PC-3 (cell line): Measurements from ENCODE around the gene NUDT5. TPM values are rescaled to one million over a fixed set of nuclear protein-coding genes. Genes with fewer than 3 reads are reported as not detected.

Source experiments
- ATAC-seq: fragments of 200-7000 bp; cut with Tn5 transposase; 2 replicates; pipeline ENCODE4 v1.9.1; 2020; ENCODE audit warnings: mild to moderate bottlenecking, moderate library complexity
- BruUV-seq: library from RNA; stranded (reverse); fragments of 400-500 nt; replicated peaks from 2 replicates; lab custom pipeline; 2021; lab: Mats Ljungman, UMichigan
- CTCF ChIA-PET: fragments of 300-600 bp; sonication (Branson Sonifier 250); formaldehyde crosslinking; loops from one replicate; lab custom pipeline; 2022; ENCODE audit warnings: antibody characterized with exemption; lab: Charles Lee
- POLR2A ChIA-PET: fragments of 300-600 bp; sonication (Branson Sonifier 250); formaldehyde crosslinking; loops from one replicate; lab custom pipeline; 2022; ENCODE audit warnings: antibody characterized with exemption; ENCODE audit not compliant: unreplicated experiment; lab: Charles Lee
- DNase-seq: peaks from one replicate; pipeline ENCODE4 v3.0.0-alpha.2; 2015
- H2AFZ ChIP-seq: fragments of 300-600 bp; sonication (generic); 2 replicates; pipeline ENCODE4 v1.6.0; 2016; ENCODE audit warnings: antibody characterized with exemption, low read length
- H3F3A ChIP-seq: fragments of 300-600 bp; sonication (generic); one replicate; pipeline ENCODE4 v1.6.0; 2017; ENCODE audit warnings: antibody characterized with exemption, low read length, control low read depth, mild to moderate bottlenecking; ENCODE audit not compliant: unreplicated experiment
- H3K27ac ChIP-seq: fragments of 300-600 bp; sonication (generic); 2 replicates; pipeline ENCODE4 v1.5.1; 2016; ENCODE audit warnings: mild to moderate bottlenecking, low read length
- H3K27me3 ChIP-seq: fragments of 300-600 bp; sonication (generic); 2 replicates; pipeline ENCODE4 v1.6.1; 2016; ENCODE audit warnings: low read length, mixed read lengths
- H3K36me3 ChIP-seq: fragments of 300-600 bp; sonication (generic); 2 replicates; pipeline ENCODE4 v1.6.1; 2016; ENCODE audit warnings: low read depth, mixed run types, low read length, mixed read lengths
- H3K4me1 ChIP-seq: fragments of 300-600 bp; sonication (generic); 2 replicates; pipeline ENCODE4 v1.5.1; 2016; ENCODE audit warnings: low read length; ENCODE audit not compliant: insufficient read depth
- H3K4me2 ChIP-seq: fragments of 300-600 bp; sonication (generic); 2 replicates; pipeline ENCODE4 v1.6.0; 2016; ENCODE audit warnings: low read length
- H3K4me3 ChIP-seq: fragments of 300-600 bp; sonication (generic); 2 replicates; pipeline ENCODE4 v1.5.1; 2016; ENCODE audit warnings: mild to moderate bottlenecking, low read length, mixed read lengths
- H3K79me2 ChIP-seq: fragments of 300-600 bp; sonication (generic); 2 replicates; pipeline ENCODE4 v1.6.1; 2017; ENCODE audit warnings: low read length, mixed read lengths
- H3K9ac ChIP-seq: fragments of 300-600 bp; sonication (generic); 2 replicates; pipeline ENCODE4 v1.6.0; 2016; ENCODE audit warnings: mild to moderate bottlenecking, low read length
- H3K9me2 ChIP-seq: fragments of 300-600 bp; sonication (generic); replicated peaks from 2 replicates; pipeline ENCODE4 v1.6.1; 2016; ENCODE audit warnings: mixed run types, low read length, mixed read lengths
- H3K9me3 ChIP-seq: fragments of 300-600 bp; sonication (generic); 2 replicates; pipeline ENCODE4 v1.6.1; 2016; ENCODE audit warnings: low read length, mixed read lengths
- H4K20me1 ChIP-seq: fragments of 300-600 bp; sonication (generic); 2 replicates; pipeline ENCODE4 v1.6.1; 2016; ENCODE audit warnings: low read length, mixed read lengths
- EZH2 ChIP-seq: fragments of 300-600 bp; sonication (generic); IDR thresholded peaks from one replicate; pipeline ENCODE4 v1.6.1; 2017; ENCODE audit warnings: antibody characterized with exemption, mild to moderate bottlenecking, low read length; ENCODE audit not compliant: unreplicated experiment
- EZH2phosphoT487 ChIP-seq: fragments of 300-600 bp; sonication (generic); IDR thresholded peaks from 2 replicates; pipeline ENCODE4 v1.6.1; 2018; ENCODE audit warnings: mild to moderate bottlenecking, antibody characterized with exemption, low read length, borderline replicate concordance
- intact Hi-C: fragments of 100-400 bp; cut with micrococcal nuclease; formaldehyde crosslinking; loops from 2 replicates; pipeline ENCODE4 v1.9.0; 2023
- total RNA-seq: library from RNA; depleted of rRNA; stranded (reverse); fragments of >200 nt; gene quantifications from 2 replicates; pipeline ENCODE4 v1.2.3, GENCODE V29; 2014
- TF ChIP-seq, protein P1 (sequence below): fragments of 300-600 bp; sonication (generic); conservative IDR thresholded peaks from 2 replicates; pipeline ENCODE4 v1.5.1; 2017; ENCODE audit warnings: antibody characterized with exemption, low read depth, mild to moderate bottlenecking, low read length

Gene NUDT5
- total RNA-seq, 1 experiment from 2014 or later: 39.3 TPM

DNA sequence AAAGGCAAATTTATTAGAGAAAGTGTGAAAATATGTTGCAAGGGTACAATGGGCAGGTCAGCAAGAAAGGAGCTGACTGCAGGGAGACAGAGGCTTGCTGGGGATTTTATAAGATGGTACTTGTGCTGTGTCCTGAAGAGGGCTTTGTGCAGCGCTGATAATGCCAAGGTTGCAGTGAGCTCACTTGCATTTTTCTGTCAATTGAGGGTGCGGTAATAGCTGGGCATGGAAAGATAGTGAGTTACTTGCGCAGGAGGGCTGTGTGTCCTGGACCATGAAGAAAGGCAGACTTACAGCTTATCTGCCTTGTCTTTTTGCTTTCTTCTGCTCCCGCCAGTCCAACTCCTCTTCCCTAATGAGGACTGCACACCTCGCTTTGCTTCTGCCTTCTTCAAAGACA is 12.8 kb upstream of the NUDT5 start:
- Histone ChIP-seq H3K79me2 (peaks cover 9% of the 10 kb centered on the region; the same call in 1 of the 2 replicates), H2AFZ (no peak overlapping the region), H3K27ac (no peak overlapping the region), H3K4me1 (no peaks in the 10 kb centered on the region), H3K36me3 (peaks cover 7% of the 10 kb centered on the region), H4K20me1 (no peaks in the 10 kb centered on the region), H3K4me3 (no peak overlapping the region), H3K27me3 (no peaks in the 10 kb centered on the region), H3K4me2 (no peak overlapping the region), H3K9ac (no peak overlapping the region), H3K9me2 (no peaks in the 10 kb centered on the region), H3K9me3 (no peaks in the 10 kb centered on the region), H3F3A (no peaks in the 10 kb centered on the region)
- ChIA-PET CTCF (no interaction called here), POLR2A (no interaction called here)
- TF ChIP-seq, protein P1, sequence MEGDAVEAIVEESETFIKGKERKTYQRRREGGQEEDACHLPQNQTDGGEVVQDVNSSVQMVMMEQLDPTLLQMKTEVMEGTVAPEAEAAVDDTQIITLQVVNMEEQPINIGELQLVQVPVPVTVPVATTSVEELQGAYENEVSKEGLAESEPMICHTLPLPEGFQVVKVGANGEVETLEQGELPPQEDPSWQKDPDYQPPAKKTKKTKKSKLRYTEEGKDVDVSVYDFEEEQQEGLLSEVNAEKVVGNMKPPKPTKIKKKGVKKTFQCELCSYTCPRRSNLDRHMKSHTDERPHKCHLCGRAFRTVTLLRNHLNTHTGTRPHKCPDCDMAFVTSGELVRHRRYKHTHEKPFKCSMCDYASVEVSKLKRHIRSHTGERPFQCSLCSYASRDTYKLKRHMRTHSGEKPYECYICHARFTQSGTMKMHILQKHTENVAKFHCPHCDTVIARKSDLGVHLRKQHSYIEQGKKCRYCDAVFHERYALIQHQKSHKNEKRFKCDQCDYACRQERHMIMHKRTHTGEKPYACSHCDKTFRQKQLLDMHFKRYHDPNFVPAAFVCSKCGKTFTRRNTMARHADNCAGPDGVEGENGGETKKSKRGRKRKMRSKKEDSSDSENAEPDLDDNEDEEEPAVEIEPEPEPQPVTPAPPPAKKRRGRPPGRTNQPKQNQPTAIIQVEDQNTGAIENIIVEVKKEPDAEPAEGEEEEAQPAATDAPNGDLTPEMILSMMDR: no peak
- TF ChIP-seq EZH2: no peak
- TF ChIP-seq EZH2phosphoT487: no peak
- intact Hi-C loops: no loop called here
- BruUV-seq: no TSS peak
- DNase-seq (no peak), ATAC-seq (no peak)

DNA sequence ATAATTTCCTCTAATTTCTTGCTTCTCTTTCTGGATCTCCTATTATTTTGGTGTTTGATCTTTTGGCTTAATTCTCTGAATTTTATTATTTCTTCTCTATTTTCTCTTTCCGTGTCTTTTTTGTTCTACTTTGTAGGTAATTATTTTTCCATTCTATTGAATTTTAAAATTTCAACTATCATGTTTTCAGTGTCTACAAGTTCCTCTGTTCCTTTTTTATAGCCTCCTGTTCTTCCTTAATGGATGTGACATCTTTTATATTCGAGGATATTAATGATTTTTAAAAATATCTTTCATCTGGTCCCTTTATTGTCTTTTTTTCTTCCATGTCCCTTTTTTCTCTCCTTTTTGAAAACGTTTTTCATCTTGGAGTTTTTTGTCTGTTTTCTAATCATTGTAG is 11.4 kb upstream of the NUDT5 start:
- Histone ChIP-seq H3F3A (no peaks in the 10 kb centered on the region), H3K4me2 (no peak overlapping the region), H3K4me3 (no peak overlapping the region), H3K27me3 (no peaks in the 10 kb centered on the region), H3K27ac (no peak overlapping the region), H3K4me1 (no peaks in the 10 kb centered on the region), H3K9me2 (no peaks in the 10 kb centered on the region), H3K9me3 (no peaks in the 10 kb centered on the region), H3K9ac (no peak overlapping the region), H3K36me3 (peaks cover 7% of the 10 kb centered on the region), H3K79me2 (peaks cover 15% of the 10 kb centered on the region; the same call in 1 of the 2 replicates), H4K20me1 (no peaks in the 10 kb centered on the region), H2AFZ (no peak overlapping the region)
- no peak for ATAC-seq
- no peak for TF ChIP-seq EZH2phosphoT487
- TF ChIP-seq, protein P1: no peak
- BruUV-seq: no TSS peak
- ChIA-PET CTCF (no interaction called here), POLR2A (no interaction called here)
- DNase-seq: no peak
- intact Hi-C loops: no loop called here

DNA sequence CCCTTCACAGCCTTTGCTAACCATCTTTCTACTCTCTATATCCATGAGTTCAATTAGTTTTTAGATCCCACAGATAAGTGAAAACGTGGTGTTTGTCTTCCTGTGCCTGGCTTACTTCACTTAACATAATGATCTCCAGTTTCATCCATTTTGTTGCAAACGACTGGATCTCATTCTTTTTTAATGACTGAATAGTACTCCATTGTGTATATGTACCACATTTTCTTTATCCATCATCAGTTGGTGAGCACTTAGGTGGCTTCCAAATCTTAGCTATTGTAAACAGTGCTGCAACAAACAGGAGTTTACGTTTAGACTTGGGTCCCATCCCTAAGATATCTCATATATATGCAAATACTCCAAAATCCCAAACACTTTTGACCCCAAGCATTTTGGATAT is 9.4 kb upstream of the NUDT5 start:
- Histone ChIP-seq H3K4me1 (no peaks in the 10 kb centered on the region), H4K20me1 (no peaks in the 10 kb centered on the region), H3K9me3 (no peaks in the 10 kb centered on the region), H3K9ac (no peak overlapping the region), H3K36me3 (peaks cover 1% of the 10 kb centered on the region; the same call in 1 of the 2 replicates), H2AFZ (no peak overlapping the region), H3K9me2 (no peaks in the 10 kb centered on the region), H3K4me3 (no peak overlapping the region), H3K79me2 (peaks cover 24% of the 10 kb centered on the region; the same call in 1 of the 2 replicates), H3K27ac (no peak overlapping the region), H3F3A (no peaks in the 10 kb centered on the region), H3K4me2 (no peak overlapping the region), H3K27me3 (no peaks in the 10 kb centered on the region)
- ChIA-PET CTCF (no interaction called here), POLR2A (no interaction called here)
- TF ChIP-seq EZH2 (no peak), EZH2phosphoT487 (no peak)
- TF ChIP-seq, protein P1: no peak
- ATAC-seq (no peak), DNase-seq (no peak)
- intact Hi-C loops: no loop called here
- no TSS peak for BruUV-seq
